Lung microvascular endothelial cell (primary cell): ENCODE results near the gene RNF11. TPM values are rescaled to one million over a fixed set of nuclear protein-coding genes. Genes with fewer than 3 reads are reported as not detected.

Experiments
- DNase-seq, 2 donors: peaks; one replicate each; pipeline versions ENCODE4 v3.0.0 to v3.0.0-alpha.2; 2010; ENCODE audit warnings: low read depth in 2 of 2
- total RNA-seq: library from RNA; depleted of rRNA; stranded (reverse); fragments of >200 nt; gene quantifications from 2 replicates; pipeline ENCODE4 v1.2.1, GENCODE V29; 2014

RNF11 gene
- total RNA-seq, 1 donor from 2014 or later: 134 TPM

GRCh38 chr1:51263147-51263877 is 27.2 kb downstream of the RNF11 start:
- no peak for DNase-seq

GRCh38 chr1:51264451-51264850 is 28.4 kb downstream of the RNF11 start:
- DNase-seq: peak; percentile 54 to 72

DNA sequence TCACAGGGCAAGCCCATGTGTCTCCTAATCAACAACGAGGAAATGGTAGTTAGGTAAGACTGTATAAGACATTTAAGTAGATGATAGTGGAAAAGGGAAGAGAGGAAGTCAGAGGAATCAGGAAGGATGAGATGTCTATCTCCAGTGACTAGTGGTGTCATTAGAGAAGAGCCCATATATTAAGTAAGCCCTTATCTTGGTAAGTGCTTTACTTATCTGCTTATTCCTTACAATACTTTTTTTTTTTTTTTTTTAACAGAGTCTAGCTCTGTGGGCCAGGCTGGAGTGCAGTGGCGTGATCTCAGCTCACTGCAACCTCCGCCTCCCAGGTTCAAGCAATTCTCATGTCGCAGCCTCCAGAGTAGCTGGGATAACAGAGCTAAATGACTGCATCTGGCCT is 29.5 kb downstream of the RNF11 start:
- DNase-seq: no peak

- DNase-seq: no peak
These were observed 30.1 kb downstream of the RNF11 start for GRCh38 chr1:51266181-51266580.

DNA sequence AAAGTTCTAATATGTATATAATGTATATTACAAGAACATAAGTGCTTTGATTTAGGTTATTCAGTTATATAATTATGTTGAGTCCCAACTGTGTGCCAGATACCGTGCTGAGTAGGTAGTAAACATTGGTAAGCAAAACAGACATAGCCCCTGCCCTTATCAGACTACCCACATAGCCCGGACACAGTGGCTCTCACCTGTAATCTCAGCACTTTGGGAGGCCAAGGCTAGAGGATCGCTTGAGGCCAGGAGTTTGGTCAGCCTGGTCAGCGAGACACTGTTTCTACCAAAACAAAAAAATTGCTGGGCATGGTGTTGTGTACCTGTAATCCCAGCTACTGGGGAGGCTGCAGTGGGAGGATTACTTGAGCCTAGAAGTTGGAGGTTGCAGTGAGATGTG is 30.7 kb downstream of the RNF11 start:
- DNase-seq: no peak

DNA sequence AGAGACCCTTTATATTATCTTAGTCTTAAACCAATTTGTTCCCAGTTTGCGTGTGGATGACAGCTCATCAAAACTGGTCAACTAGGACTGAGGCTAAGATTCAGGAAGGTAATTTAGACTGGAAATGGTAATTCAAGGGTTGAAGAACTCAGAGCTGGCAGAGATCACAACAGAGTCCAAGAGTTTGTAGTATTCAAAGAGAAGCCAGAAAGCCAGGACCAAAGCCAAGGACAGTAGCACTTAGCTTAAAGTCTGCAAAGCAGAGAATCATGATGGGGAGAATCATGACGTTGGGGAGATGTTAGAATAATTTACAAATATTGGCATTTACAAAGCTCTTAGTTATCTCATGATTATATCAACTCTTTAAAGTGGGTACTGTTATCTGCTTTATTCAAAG is 32.6 kb downstream of the RNF11 start:
- peak in 1 of 2 donors; percentile 35 for DNase-seq

DNA sequence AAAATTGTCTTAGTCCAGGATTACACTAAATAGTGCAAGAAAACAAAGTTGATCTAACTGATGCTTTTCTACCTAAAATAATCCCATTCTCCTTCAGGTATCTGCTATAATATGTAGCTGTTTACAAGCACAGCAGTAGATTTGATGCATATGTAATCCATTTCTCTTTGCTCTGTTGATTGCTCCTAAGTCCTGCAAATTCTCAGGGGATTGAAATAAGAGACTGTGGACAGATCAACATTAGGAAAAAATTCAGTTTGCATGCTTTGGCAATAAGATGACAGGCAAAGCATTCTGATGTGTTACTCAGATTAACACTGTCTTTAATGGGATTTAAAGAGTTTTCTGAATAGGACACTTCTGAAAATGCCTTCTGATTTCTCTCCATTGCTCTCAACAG is 34.7 kb downstream of the RNF11 start:
- no peak for DNase-seq

DNA sequence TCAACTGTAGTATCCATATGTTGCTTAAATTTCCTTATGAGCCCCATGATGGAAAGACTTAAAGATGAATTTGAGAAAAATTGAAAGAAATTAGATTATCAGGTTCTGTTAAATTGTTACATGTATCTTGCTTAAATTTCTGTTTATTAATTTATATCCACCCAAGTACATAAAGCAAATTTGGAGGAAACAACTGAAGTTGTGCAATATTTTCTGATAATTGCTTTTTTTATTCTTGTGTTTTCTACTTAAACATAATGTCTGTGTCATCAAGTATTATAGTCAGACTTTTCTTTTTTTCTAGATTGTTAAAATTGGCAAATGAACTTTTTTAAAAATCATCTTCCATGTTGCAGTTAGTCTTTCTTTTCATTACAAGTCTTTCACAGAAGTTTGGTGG is 36.8 kb downstream of the RNF11 start:
- DNase-seq: no peak

- no peak for DNase-seq
These were observed 38.6 kb downstream of the RNF11 start for GRCh38 chr1:51274676-51275075.

- no peak for DNase-seq
These were observed 40.2 kb downstream of the RNF11 start for GRCh38 chr1:51276286-51276685.

GRCh38 chr1:51280321-51280978 is 44.4 kb downstream of the RNF11 start:
- DNase-seq: no peak

- DNase-seq: no peak
These were observed 45.7 kb downstream of the RNF11 start for GRCh38 chr1:51281807-51282206.

- DNase-seq: no peak
These were observed 46.5 kb downstream of the RNF11 start for GRCh38 chr1:51282605-51283004.

GRCh38 chr1:51283979-51284378 is 47.9 kb downstream of the RNF11 start:
- DNase-seq: no peak

DNA sequence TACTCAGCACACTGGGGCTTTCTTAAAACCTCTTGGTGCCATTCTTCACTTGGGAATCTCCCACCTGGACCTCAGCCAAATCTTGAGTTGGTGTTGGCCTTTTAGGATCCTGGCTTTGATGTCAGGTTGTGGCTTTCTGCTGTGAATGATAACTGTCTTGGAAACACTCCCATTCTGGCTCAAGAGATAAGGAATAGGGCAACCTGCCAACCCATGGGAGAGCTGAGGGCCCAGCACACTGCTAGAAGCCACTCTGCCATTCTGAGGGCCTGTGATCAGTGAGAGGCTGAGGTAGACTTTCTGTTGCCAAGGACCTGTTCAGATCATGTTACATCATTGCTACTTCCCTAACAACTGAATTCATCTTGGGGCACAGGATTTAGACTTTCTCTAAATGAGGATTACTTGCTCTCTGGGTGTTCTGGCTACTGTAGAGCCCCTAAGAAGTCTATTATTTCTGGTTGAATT is 48.4 kb downstream of the RNF11 start:
- peak in 1 of 2 donors; percentile 63 for DNase-seq

- DNase-seq: no peak
These were observed 49.0 kb downstream of the RNF11 start for GRCh38 chr1:51285055-51285454.

GRCh38 chr1:51287966-51288365 is 51.9 kb downstream of the RNF11 start:
- no peak for DNase-seq

DNA sequence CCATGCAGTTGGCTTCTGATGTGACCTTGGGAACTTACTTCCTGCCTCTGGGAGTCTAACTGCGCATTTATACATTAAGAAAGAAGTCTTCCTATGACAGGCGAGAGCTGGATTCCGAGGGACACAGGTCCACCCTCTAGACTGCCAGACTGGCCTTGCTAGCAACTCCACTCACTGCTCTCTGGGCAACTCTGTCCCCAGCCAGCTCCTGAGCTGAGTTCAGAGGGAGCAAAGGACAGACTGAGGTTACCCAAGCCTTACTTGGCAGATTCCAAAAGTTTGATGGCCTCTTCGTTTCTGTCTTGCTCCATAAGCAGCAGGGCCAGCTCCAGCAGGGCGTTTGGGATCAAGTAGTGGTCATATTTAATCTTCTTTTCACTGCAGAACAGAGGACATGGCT is 52.5 kb downstream of the RNF11 start:
- no peak for DNase-seq

GRCh38 chr1:51289676-51290488 is 53.8 kb downstream of the RNF11 start:
- no peak for DNase-seq

DNA sequence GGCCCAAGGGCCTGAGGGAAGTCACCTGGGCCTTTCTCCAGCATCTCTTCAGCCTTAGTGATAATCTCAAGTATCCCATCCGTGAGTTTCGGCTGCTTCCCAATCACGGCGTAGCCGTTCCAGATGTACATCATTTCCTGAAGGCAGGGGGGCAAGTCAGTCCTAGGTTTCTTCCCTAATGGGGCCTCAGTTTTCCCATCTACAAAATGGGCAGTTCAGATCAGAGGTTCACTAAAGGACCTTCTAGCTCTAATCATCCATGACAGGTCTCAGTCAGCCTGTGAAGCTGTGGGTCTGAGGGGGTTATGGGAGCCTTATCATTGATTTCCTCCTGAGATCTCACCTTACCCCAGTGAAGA is 54.4 kb downstream of the RNF11 start:
- DNase-seq: no peak

GRCh38 chr1:51293898-51294515 is 57.9 kb downstream of the RNF11 start:
- no peak for DNase-seq
